NCI-H128 (cell line): ENCODE measurements around the gene DSG2.
"Not testable (repeated sequence)": the region's sequence is repeated elsewhere in the genome, so short reads cannot be mapped to it uniquely, and the experiment has no call there.

ENCODE experiments used
- DNase-seq: peaks from one replicate; lab custom pipeline; 2025; ENCODE audit not compliant: unreplicated experiment; lab: John Stamatoyannopoulos, UW

The DSG2 gene

DNA sequence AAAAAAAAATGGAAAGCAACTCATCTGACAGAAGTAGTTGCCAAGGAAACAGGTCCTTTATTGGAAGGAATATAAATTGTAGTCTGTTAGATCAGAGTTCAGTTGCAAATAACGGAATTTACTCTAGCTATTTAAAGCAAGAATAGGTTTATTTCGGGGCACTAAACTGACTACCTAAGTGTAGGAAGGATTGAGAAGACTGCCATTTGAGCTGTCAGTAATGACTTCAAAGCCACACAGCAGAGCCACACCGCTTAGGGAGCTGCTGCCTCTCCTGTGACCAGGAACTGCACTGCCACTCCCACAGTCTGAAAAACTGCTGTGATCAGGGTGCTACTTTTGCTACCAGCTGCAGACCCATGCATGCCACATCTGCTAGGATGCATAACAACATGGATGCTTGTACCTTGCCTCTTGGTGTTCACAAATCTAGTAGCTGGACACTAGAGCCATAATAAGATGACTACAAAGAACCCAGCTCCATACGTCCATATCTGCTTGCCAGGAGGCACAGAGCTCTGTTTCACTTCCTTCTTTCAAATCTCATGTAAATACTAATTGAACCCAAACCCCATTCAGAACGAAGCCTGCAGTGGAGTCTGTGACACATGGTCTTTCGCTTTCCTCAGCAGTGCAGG lies 2.2 kb downstream of the DSG2 start:
- DNase-seq = no peak

DNA sequence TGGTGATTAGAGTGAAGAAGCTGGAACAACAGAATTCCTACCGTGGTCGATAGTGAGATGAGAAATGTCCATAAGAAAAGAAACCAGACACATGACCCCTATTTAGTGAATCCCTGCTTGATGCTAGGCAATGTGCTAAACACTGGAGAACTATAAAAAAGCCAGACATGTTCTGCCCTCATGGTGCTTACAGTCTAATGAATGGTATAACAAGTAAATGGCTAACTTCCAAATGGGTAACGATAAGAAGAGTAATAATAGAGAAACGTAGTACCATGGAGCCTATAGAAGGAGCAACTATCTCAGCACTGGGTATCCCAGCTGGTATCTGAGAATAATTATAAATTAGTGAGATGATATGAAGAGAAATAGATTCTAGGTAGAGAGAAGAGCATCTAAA lies 5.0 kb downstream of the DSG2 start:
- DNase-seq = no peak

GRCh38 chr18:31504455-31505147 lies 6.6 kb downstream of the DSG2 start:
- no peak for DNase-seq

DNA sequence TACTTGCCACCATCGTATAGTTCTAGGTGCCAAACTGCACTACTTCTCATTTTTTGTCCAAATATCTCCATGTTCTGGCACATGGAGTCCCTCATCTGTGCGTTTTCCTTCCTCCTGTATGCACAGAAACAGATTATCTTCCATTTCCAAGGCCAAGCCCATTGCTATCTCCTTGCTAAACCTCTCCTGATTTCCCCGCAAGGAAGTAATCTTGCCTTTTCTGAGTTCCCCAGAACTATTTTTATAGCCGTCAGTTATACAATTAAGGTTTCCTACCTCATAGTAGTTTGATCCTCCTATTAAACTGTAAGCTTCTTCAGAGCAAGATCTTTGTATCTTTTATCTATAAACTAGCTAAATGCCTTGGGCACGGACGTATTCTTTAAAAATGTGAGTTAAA lies 7.2 kb downstream of the DSG2 start:
- no peak for DNase-seq

DNA sequence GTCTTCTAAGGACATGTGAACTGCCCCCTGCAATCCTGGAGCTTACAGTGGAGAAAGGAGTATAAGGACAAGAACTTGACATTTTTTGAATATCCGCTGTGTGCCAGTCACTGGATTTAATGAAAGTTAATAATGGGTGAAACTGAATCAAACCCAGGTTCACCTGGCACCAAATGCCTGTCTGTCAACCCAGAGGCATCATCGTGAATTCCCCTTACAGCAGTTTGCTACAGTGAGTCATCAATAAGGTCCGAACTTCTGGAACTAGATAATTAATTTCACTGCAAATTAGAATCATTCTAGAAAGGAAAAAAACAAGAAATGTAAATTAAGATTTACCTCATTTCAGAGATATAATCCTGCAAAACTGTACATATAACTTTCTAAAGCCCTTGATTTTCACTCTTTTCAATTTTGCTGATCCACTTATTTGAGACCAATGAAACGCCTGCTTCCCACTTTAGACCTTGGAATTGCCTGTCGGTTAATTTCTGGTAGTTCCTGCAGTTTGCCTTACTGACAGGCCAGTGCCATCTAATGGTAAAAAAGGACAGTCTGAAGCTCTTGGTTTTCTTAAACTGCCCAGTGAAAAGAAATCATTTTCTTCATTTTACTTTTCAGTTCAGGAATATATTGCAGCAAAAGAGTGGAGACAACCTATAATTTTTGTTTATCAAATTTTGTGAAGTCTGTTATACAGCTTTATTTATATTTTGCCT lies 8.2 kb downstream of the DSG2 start:
- no peak for DNase-seq

GRCh38 chr18:31507124-31507523 lies 9.1 kb downstream of the DSG2 start:
- not testable (repeated sequence) for DNase-seq

GRCh38 chr18:31508781-31509180 lies 10.8 kb downstream of the DSG2 start:
- no peak for DNase-seq

DNA sequence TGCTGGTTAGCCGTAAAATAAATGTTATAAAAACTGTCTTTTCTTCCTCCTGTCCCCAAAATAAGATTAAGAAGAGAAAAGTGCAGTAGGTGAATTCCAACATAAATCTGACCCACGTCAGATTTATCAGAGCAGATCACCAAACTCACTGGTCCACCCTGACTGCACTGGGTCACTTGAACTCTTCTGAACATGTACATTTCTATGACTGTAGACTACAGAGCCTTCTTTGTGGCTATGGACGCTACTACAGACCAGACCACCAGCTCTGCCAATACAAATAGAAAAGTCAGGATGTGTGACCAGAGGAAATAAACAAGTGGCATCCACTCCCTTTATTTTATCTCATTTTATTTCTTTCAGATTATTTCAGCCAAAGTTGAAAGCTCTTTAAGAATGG lies 11.6 kb downstream of the DSG2 start:
- DNase-seq = no peak

GRCh38 chr18:31510319-31510718 lies 12.3 kb downstream of the DSG2 start:
- DNase-seq = no peak

GRCh38 chr18:31511098-31511497 lies 13.1 kb downstream of the DSG2 start:
- DNase-seq = no peak

GRCh38 chr18:31512203-31512764 lies 14.3 kb downstream of the DSG2 start:
- no peak for DNase-seq

DNA sequence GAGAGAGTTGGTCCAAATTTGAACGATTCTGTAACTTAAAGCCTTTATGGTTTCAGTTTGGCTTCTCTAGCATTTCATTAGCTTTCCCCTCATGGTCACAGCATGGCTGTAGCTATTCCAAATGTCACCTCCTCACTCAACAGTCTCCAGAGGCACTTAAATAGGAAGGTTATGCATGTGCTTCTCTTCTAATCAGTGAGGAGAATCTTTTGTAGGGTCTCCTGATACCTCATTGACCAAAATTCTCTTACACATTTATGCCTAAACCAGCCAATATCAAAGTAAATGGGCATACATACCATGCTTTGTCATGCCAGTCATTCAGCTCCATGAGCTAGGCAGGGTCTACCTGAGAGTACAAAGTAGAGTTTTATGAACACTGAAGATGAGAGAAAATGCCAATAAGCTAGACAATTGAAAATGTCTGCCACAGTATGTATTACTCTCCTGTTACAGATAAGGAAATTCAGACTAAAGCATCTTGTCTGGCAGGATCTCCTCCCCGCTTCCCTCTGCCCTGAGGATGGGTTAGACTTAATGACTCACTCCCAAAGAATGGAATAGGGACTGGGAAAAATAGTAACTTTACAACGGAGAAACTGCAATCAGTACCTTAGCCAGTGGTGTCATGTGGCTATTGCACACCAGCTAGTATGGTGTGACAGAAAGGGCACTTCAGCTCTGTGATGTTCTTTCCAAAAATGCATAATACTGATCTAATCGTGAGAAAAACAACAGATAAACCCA lies 15.4 kb downstream of the DSG2 start:
- DNase-seq = no peak

- DNase-seq = no peak
Measured at GRCh38 chr18:31516437-31516836, 18.5 kb downstream of the DSG2 start.

DNA sequence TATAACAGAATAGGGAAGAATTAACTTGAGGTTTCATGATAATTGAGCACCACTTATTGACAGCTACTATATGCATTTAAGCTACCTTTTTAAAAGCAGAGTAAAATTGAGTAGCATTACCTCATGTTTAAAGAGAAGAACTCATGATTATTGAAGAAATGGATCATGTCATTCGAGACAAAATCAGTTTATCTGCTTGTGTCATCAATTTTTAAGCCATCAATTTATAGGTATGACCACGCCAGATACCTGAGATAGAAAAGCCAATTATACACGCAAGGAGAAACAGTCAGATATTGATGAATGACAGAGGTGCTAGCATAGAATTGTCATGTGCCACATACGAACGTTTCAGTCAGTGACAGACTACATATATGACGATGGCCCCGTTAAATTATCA lies 28.4 kb downstream of the DSG2 start:
- DNase-seq = no peak

DNA sequence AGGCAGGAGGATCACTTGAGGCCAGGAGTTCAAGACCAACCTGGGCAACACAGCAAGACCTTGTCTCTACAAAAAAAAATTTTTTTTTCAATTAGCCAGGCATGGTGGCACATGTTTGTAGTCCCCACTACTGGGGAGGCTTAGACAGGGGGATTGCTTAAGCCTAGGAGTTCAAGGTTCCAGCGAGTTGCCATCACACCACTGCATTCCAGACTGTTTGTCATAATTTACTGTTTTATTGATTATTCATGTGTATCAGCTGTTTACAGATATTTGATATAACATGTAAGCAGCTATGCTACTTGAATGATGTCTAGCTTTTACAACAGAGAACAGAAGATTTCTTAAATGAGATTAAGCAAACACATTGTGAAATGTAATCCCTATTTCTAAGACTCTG lies 35.3 kb downstream of the DSG2 start:
- DNase-seq = no peak

- peak; percentile 61 for DNase-seq
Measured at GRCh38 chr18:31538837-31539236, 40.9 kb downstream of the DSG2 start.

GRCh38 chr18:31546476-31546875 lies 48.5 kb downstream of the DSG2 start:
- DNase-seq = no peak

DNA sequence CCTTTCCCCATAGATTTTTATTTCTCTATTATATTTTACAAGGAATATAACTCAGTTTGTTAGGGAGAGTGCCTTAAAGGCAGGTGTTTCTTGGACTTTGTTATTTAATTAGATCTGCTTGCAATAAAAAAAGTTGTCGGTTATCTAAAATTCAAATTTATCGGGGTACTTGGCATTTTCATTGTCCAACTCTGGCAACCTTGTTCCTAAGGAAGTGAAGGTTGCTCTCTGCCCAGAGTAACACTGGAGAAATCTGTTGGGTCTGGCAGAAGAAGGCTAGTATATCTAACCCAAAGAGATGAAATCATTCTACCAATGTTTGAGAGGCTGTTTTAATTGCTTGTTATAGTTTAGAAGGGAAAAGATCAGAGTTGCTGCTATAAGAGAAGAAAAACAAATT lies 50.9 kb downstream of the DSG2 start:
- DNase-seq = no peak

- DNase-seq = no peak
Measured at GRCh38 chr18:31549416-31549815, 51.4 kb downstream of the DSG2 start.

GRCh38 chr18:31551883-31552282 lies 53.9 kb downstream of the DSG2 start:
- DNase-seq = no peak

DNA sequence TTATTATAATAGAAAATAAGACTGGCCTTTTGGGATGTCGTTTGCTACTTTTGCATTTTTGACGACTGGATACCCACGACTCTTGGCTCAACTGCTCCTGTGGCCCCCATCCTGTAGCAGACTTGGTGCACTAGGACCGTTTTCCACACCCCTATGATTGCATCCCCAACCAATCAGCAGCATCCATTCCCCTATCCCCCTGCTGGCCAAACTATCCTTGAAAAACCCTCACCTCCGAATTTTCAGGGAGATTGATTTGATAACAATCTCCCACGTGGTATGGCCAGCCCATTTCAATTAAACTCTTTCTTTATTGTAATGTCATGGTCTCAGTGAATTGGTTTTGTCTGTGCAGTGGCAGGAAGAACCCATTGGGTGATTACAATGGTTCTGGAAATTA lies 55.8 kb downstream of the DSG2 start:
- no peak for DNase-seq
